Natural killer cell treated with Interleukin-12 subunit alpha and Interleukin-12 subunit beta and Interleukin-15 and Interleukin-18, amount 100 ng/mL, for 72 hours (primary cell): Measurements from ENCODE around the gene POU3F1. TPM values are rescaled to one million over a fixed set of nuclear protein-coding genes. Genes with fewer than 3 reads are reported as not detected.
A peak's percentile ranks its signal among the peaks of the same experiment; 100 is the strongest.

ENCODE experiments used
- ATAC-seq, 2 donors: fragments of 150-1000 bp; cut with Tn5 transposase in 1 of 2; sonication (Bioruptor Pico), chemical (Tn5 transposase) in 1 of 2; 2 replicates each; pipeline ENCODE4 v1.10.0; 2021
- DNase-seq: peaks from one replicate; pipeline ENCODE4 v3.0.0; 2022; ENCODE audit warnings: low spot score
- H3K27ac Mint-ChIP-seq, 2 donors: 1 replicate in 1 of 2; 2 replicates in 1 of 2; pipeline ENCODE4 v1.8.0; 2022; ENCODE audit warnings: mixed read lengths in 2 of 2, mild to moderate bottlenecking in 1 of 2, moderate library complexity in 1 of 2
- H3K27me3 Mint-ChIP-seq, 2 donors: 1 replicate in 1 of 2; 2 replicates in 1 of 2; pipeline ENCODE4 v1.8.0; 2022; ENCODE audit warnings: mixed read lengths in 2 of 2
- H3K36me3 Mint-ChIP-seq: one replicate; pipeline ENCODE4 v1.8.0; 2022; ENCODE audit warnings: mixed read lengths
- H3K4me1 Mint-ChIP-seq, 2 donors: 1 replicate in 1 of 2; 2 replicates in 1 of 2; pipeline ENCODE4 v1.8.0; 2022; ENCODE audit warnings: low read depth in 2 of 2, mixed read lengths in 2 of 2, mild to moderate bottlenecking in 1 of 2
- H3K4me3 Mint-ChIP-seq: one replicate; pipeline ENCODE4 v1.8.0; 2022; ENCODE audit warnings: mixed read lengths
- H3K9me3 Mint-ChIP-seq: 2 replicates; pipeline ENCODE4 v1.8.0; 2022; ENCODE audit warnings: mixed read lengths
- total RNA-seq, 2 donors: library from RNA; stranded (reverse); gene quantifications; one replicate each; pipeline ENCODE4 v1.2.3, GENCODE V29; 2022

Gene POU3F1
- under 1 TPM; 0.50 to 0.93 TPM for total RNA-seq

DNA sequence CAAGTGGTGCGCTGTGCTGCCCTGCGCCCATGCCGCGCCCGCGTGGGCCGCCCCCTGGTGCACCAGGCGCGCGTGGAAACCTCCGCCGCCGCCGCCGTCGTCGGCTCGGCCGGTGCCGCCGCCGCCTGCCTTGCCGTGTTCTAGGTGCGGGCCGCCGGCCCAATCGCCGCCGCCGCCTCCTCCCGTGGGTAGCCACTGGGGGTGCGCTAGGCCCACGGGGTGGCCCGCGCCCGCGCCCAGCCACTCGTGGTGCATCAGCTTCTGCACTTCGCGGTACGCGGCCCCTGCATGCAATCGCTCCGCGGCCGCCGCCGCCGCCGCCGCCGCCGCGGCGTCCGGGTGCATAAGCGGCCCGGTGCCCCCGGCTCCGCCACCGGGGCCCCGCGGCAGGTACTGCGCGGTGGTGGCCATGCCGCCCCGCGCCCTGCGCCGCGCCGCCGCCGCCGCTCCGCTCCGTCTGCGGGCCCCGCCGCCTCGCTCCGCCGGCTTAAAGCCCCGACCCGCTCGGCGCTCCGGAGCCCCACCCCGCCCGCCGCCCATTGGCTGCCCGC lies at the start of gene POU3F1:
TSS of gene POU3F1 (minus strand) at position 461 of the 551 bp plus-strand sequence. CDS start at position 411, 50 bp downstream.
- Mint-ChIP-seq H3K27ac (no peak within 1 kb of the TSS), H3K9me3 (no peaks in the 10 kb centered on the region), H3K36me3 (no peaks in the 10 kb centered on the region), H3K27me3 (peaks cover 20 to 33% of the 10 kb centered on the region in 2 donors), H3K4me1 (peaks cover 5% of the 10 kb centered on the region in 2 donors), H3K4me3 (peak within 1 kb of the TSS; percentile 75)
- DNase-seq, result no peak
- ATAC-seq, result peak; percentile 1 to 13

DNA sequence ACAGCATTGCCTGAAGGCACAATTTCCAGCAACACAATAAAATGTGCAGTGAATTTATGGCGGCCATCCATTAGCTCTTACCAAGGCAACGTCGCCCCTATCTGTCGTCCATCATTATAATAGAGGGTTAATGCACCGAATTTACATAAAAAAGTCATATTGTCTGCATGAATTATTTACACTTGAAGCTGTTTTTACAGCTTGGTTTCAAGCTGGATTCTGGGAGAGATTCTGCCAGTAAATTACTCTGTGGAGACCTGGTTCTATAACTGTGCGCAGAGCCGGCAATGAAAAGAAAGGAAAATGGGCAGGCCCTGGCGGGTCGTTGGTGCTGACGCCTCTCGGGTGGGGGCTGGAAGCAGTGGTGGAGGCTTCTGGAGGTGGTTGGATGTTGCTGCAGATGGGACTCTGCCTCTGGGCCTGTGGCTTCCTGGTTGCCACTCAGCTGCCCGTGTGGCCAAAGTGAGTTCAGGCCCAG lies 48.9 kb upstream of the POU3F1 start:
- DNase-seq (no peak), ATAC-seq (no peak)
- Mint-ChIP-seq H3K9me3 (no peaks in the 10 kb centered on the region), H3K27ac (no peak overlapping the region), H3K36me3 (no peaks in the 10 kb centered on the region), H3K4me1 (no peaks in the 10 kb centered on the region), H3K4me3 (no peak overlapping the region), H3K27me3 (peaks cover 27 to 38% of the 10 kb centered on the region in 2 donors)

DNA sequence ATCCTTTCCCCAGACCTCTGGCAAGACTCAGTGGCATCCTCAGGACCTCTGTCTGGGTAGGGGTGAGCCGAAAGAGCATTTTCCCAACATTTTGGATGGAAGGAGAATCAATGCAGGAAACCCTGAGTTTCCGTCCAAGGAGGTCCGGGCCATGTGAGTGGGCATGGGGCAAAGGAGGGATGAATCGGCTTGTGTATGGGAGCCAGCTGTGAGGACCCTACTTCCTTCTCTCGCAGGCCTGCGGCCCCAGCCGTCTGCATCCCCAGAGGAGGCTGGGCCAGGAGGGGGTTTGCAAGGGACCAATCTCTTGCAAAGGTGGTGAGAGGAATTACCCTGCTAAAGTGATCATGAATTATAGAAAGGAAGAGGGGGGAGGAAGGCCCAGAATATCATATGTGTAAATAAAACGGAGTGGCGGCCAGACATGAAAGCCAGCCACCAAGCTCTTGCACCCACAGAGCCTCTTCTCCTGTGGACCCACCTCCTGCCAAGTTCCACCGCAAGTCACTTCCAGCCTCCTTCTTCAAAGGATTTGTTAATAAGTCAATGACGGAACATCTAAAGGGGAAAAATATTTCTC lies 48.2 kb upstream of the POU3F1 start:
- DNase-seq, result no peak
- H3K4me1 Mint-ChIP-seq, result no peaks in the 10 kb centered on the region
- H3K4me3 Mint-ChIP-seq, result no peak overlapping the region
- peaks cover 32 to 45% of the 10 kb centered on the region in 2 donors for H3K27me3 Mint-ChIP-seq
- ATAC-seq, result no peak
- no peaks in the 10 kb centered on the region for H3K9me3 Mint-ChIP-seq
- H3K36me3 Mint-ChIP-seq, result no peaks in the 10 kb centered on the region
- no peak overlapping the region for H3K27ac Mint-ChIP-seq

GRCh38 chr1:38093569-38094520 lies 47.3 kb upstream of the POU3F1 start:
- H3K4me3 Mint-ChIP-seq, result no peak overlapping the region
- no peaks in the 10 kb centered on the region for H3K9me3 Mint-ChIP-seq

DNA sequence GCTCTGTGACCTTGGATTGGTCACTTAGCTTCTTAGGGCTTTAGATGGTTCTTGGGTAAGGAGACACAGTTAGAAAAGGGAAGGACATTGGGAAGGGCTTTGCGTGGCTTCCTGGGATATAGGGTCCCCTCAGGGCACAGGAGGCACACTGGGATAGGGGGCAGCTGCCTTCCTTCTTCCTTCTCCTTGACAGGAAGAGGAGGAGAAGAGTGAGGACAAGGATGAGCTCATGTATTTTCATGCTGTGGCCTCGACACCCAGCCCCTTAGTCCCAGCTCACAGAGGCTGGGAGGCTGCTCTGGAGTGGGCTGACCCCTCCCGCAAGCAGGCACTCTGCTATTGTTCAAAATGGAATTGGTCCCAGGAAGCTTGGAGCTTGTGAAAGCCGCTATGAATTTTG lies 45.7 kb upstream of the POU3F1 start:
- H3K27me3 Mint-ChIP-seq, result peaks cover 29 to 53% of the 10 kb centered on the region in 2 donors
- DNase-seq, result no peak
- ATAC-seq, result no peak
- H3K36me3 Mint-ChIP-seq, result no peaks in the 10 kb centered on the region
- no peaks in the 10 kb centered on the region for H3K9me3 Mint-ChIP-seq
- H3K4me3 Mint-ChIP-seq, result no peak overlapping the region
- H3K4me1 Mint-ChIP-seq, result no peaks in the 10 kb centered on the region
- no peak overlapping the region for H3K27ac Mint-ChIP-seq

More at GRCh38 chr1:38093569-38094520, 47.3 kb upstream of the POU3F1 start:
- Mint-ChIP-seq H3K4me1 (no peaks in the 10 kb centered on the region), H3K27me3 (peaks cover 35 to 52% of the 10 kb centered on the region in 2 donors), H3K36me3 (no peaks in the 10 kb centered on the region), H3K27ac (no peak overlapping the region)
- no peak for ATAC-seq
- DNase-seq, result no peak

DNA sequence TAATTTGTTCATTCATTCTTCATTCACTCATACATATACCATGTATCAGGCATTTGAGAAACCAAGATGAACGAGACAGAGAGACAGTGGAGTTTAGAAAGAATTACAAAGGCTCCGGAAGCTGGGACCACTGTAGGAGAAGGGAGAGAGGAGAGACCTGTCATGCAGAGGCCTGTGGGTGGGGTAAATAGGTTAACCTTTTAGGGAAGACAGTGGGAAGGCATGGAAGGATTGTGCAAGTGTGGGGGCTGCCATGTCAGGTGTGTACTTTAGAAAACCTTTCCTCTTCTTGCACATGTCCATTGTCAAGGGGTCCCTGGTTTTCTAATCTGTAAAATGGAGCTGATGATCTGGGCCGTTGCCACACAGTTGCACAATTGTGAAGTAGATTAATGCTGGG lies 44.2 kb upstream of the POU3F1 start:
- peaks cover 29 to 46% of the 10 kb centered on the region in 2 donors for H3K27me3 Mint-ChIP-seq
- ATAC-seq (no peak), DNase-seq (no peak)
- no peak overlapping the region for H3K27ac Mint-ChIP-seq
- H3K36me3 Mint-ChIP-seq, result no peaks in the 10 kb centered on the region
- no peak overlapping the region for H3K4me3 Mint-ChIP-seq
- H3K4me1 Mint-ChIP-seq, result no peaks in the 10 kb centered on the region
- H3K9me3 Mint-ChIP-seq, result no peaks in the 10 kb centered on the region

DNA sequence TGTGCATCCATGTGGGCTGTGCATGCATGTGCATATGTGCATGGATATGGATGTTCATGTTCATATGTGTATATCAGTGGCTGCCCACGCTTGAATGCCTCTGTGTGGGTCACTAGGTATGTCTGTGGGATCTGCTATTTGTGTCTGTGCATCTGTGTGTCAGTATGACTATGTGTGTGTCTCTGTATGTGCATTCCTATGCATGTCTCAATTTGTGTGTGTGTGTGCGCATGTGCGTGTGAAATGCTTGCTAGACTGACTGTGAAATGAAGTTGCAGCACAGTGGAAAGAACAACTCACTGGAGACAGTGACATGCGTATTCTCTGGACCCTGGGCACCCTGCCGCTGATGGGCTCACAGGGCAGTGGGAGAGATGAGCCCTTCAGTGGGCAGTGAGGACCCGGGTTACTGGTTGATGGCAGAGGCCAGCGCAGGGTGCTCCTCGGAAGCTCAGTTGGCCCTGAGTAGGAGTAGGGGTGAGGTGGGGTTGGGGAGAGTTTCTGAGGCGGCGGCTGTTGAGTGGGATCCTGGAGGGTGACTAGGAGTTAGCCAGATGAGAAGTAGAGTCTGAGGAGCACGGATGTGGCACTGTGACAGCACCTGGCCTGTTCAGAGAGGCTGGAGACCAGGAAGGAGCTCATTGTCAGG lies 43.2 kb upstream of the POU3F1 start:
- H3K4me3 Mint-ChIP-seq, result no peak overlapping the region
- H3K4me1 Mint-ChIP-seq, result no peaks in the 10 kb centered on the region
- ATAC-seq (peak in 1 of 2 donors; percentile 33), DNase-seq (no peak)
- H3K27me3 Mint-ChIP-seq, result peaks cover 29 to 46% of the 10 kb centered on the region in 2 donors
- H3K36me3 Mint-ChIP-seq, result no peaks in the 10 kb centered on the region
- no peak overlapping the region for H3K27ac Mint-ChIP-seq
- no peaks in the 10 kb centered on the region for H3K9me3 Mint-ChIP-seq

- no peaks in the 10 kb centered on the region for H3K4me1 Mint-ChIP-seq
- H3K9me3 Mint-ChIP-seq, result no peaks in the 10 kb centered on the region
- ATAC-seq (peak in 1 of 2 donors; percentile 4), DNase-seq (no peak)
- H3K27ac Mint-ChIP-seq, result no peak overlapping the region
- H3K4me3 Mint-ChIP-seq, result no peak overlapping the region
- H3K27me3 Mint-ChIP-seq, result peaks cover 27 to 41% of the 10 kb centered on the region in 2 donors
- H3K36me3 Mint-ChIP-seq, result no peaks in the 10 kb centered on the region
These were observed 42.2 kb upstream of the POU3F1 start for GRCh38 chr1:38088791-38089190.

GRCh38 chr1:38088366-38088765 lies 41.8 kb upstream of the POU3F1 start:
- no peak for ATAC-seq
- Mint-ChIP-seq H3K27me3 (peaks cover 23 to 37% of the 10 kb centered on the region in 2 donors), H3K9me3 (no peaks in the 10 kb centered on the region)

GRCh38 chr1:38087676-38088075 lies 41.1 kb upstream of the POU3F1 start:
- Mint-ChIP-seq H3K27ac (no peak overlapping the region), H3K4me1 (no peaks in the 10 kb centered on the region), H3K27me3 (peaks cover 17 to 30% of the 10 kb centered on the region in 2 donors), H3K9me3 (no peaks in the 10 kb centered on the region), H3K36me3 (no peaks in the 10 kb centered on the region), H3K4me3 (no peak overlapping the region)
- no peak for DNase-seq
- ATAC-seq, result no peak

More at GRCh38 chr1:38088366-38088765, 41.8 kb upstream of the POU3F1 start:
- H3K4me1 Mint-ChIP-seq, result no peaks in the 10 kb centered on the region
- H3K27ac Mint-ChIP-seq, result no peak overlapping the region
- no peak overlapping the region for H3K4me3 Mint-ChIP-seq
- no peak for DNase-seq
- no peaks in the 10 kb centered on the region for H3K36me3 Mint-ChIP-seq

GRCh38 chr1:38085666-38086330 lies 39.2 kb upstream of the POU3F1 start:
- no peak for ATAC-seq
- H3K4me1 Mint-ChIP-seq, result no peaks in the 10 kb centered on the region
- H3K4me3 Mint-ChIP-seq, result no peak overlapping the region
- DNase-seq, result no peak
- H3K9me3 Mint-ChIP-seq, result no peaks in the 10 kb centered on the region
- H3K27ac Mint-ChIP-seq, result no peak overlapping the region
- H3K36me3 Mint-ChIP-seq, result no peaks in the 10 kb centered on the region
- H3K27me3 Mint-ChIP-seq, result peaks cover 12 to 24% of the 10 kb centered on the region in 2 donors

DNA sequence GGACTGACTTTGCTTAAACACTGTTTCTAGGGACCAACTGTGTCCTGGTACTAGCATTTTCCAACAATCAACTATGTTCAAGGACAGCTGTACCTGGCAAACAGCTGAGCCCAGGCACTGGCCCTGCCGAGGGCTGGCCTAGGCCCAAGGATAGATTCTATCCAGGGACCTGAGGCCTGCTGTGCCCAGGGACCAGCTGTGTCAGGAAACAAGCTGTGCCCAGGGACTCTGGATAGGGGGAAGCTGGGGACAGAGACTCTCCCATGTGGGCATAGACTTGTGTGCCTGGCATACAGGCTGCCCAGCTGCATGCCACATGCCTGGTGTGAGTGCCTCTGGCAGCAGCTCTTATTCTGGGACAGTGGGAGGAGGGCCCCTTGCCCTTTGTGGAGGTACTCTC lies 38.1 kb upstream of the POU3F1 start:
- DNase-seq, result no peak
- H3K4me3 Mint-ChIP-seq, result no peak overlapping the region
- H3K4me1 Mint-ChIP-seq, result no peaks in the 10 kb centered on the region
- H3K36me3 Mint-ChIP-seq, result no peaks in the 10 kb centered on the region
- no peaks in the 10 kb centered on the region for H3K9me3 Mint-ChIP-seq
- peaks cover 5 to 13% of the 10 kb centered on the region in 2 donors for H3K27me3 Mint-ChIP-seq
- no peak overlapping the region for H3K27ac Mint-ChIP-seq
- no peak for ATAC-seq

DNA sequence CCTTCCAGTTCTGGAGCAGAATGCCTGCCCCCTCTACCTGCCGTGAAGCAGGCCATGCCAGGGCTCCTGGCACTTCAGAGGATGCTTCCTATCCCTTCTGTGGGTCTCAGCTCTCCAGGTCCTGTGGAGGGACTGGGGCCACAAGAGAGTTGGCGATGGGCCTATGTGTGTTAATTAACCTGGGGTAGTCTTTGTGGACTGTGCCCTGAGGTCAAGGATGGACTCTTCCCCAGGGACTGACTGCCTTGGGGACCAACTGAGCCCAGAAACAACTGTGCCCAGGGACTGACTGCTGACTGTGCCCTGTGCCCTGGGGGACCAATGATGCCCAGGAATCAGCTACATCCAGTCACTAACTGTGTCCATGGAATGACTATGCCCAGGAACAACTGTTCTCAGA lies 37.5 kb upstream of the POU3F1 start:
- peaks cover 3 to 8% of the 10 kb centered on the region in 2 donors for H3K27me3 Mint-ChIP-seq
- no peaks in the 10 kb centered on the region for H3K9me3 Mint-ChIP-seq
- H3K27ac Mint-ChIP-seq, result no peak overlapping the region
- H3K4me1 Mint-ChIP-seq, result no peaks in the 10 kb centered on the region
- ATAC-seq (peak in 1 of 2 donors; percentile 15), DNase-seq (no peak)
- H3K36me3 Mint-ChIP-seq, result no peaks in the 10 kb centered on the region
- no peak overlapping the region for H3K4me3 Mint-ChIP-seq
